ENCODE measurements around the gene PFKFB2. TPM values are rescaled to one million over a fixed set of nuclear protein-coding genes. Genes with fewer than 3 reads are reported as not detected.

PFKFB2 gene
- total and polyA plus RNA-seq, 3 donors from 2014 or later = 12.9 to 17.6 (median 13.9) TPM

DNA sequence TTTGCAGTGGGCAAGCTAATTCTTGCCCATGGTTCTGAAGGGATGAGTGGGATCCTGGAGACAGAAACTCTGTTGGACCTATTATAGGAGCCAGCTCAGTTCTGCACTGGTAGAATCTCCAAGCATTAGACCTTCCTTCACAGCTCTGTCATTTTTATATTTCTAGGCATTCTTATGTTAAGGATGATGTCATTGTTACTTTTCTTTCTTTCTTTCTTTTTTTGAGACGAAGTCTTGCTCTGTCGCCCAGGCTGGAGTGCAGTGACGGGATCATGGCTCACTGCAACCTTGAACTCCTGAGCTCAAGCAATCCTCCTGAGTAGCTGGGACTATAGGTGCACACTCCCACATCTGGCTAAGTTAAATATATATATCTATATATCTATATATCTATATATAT lies 7.5 kb downstream of the PFKFB2 start:
- Histone ChIP-seq H3K4me1 (no peaks in the 10 kb centered on the region), H3K9me3 (no peaks in the 10 kb centered on the region), H3K27ac (no peak overlapping the region), H3K27me3 (no peaks in the 10 kb centered on the region), H3K36me3 (ENCODE audit: low read depth, missing control alignments) (no peaks in the 10 kb centered on the region), H3K4me3 (no peak overlapping the region)
- WGBS, 2 donors = 56 to 66% methylated on average over 3 of the region's 3 CpGs
- TF ChIP-seq, protein P1, sequence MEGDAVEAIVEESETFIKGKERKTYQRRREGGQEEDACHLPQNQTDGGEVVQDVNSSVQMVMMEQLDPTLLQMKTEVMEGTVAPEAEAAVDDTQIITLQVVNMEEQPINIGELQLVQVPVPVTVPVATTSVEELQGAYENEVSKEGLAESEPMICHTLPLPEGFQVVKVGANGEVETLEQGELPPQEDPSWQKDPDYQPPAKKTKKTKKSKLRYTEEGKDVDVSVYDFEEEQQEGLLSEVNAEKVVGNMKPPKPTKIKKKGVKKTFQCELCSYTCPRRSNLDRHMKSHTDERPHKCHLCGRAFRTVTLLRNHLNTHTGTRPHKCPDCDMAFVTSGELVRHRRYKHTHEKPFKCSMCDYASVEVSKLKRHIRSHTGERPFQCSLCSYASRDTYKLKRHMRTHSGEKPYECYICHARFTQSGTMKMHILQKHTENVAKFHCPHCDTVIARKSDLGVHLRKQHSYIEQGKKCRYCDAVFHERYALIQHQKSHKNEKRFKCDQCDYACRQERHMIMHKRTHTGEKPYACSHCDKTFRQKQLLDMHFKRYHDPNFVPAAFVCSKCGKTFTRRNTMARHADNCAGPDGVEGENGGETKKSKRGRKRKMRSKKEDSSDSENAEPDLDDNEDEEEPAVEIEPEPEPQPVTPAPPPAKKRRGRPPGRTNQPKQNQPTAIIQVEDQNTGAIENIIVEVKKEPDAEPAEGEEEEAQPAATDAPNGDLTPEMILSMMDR (IDR thresholded peaks at IDR 0.05) = no peak
- TF ChIP-seq POLR2A (IDR thresholded peaks at IDR 0.05) = no peak
- intact Hi-C loops (cut with DNase I; ENCODE audit: low total_unique reads) = no loop called here
- DNase-seq = no peak

DNA sequence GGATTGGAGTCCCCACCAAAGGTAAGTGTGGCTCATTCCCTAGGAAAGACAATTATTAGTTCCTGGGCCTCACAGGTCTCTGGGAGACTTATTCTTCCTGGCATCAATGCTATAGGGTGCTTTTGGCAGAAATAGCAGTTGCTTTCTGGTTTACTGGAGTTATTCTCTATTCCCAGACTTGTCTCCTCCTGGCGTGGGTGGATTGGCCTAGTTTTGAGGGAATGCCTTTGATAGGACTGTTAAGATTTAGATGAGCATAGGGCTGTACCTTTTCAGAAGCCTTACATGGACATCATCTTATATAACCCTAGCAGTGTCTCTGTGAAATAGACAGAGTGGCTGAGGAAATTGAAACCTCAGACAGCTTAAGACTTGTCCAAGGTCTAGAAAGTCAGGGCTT lies 9.0 kb downstream of the PFKFB2 start:
- intact Hi-C loops (cut with DNase I; ENCODE audit: low total_unique reads) = no loop called here
- no peak overlapping the region for H3K4me3 ChIP-seq
- peaks cover 4% of the 10 kb centered on the region for H3K36me3 ChIP-seq (ENCODE audit: low read depth, missing control alignments)
- H3K4me1 ChIP-seq = no peaks in the 10 kb centered on the region
- TF ChIP-seq, protein P1 (IDR thresholded peaks at IDR 0.05) = no peak
- no peak for TF ChIP-seq POLR2A (IDR thresholded peaks at IDR 0.05)
- no peaks in the 10 kb centered on the region for H3K9me3 ChIP-seq
- WGBS, 2 donors = 93 to 100% methylated on average over 1 of the region's 1 CpG
- H3K27me3 ChIP-seq = no peaks in the 10 kb centered on the region
- H3K27ac ChIP-seq = no peak overlapping the region
- DNase-seq = no peak

DNA sequence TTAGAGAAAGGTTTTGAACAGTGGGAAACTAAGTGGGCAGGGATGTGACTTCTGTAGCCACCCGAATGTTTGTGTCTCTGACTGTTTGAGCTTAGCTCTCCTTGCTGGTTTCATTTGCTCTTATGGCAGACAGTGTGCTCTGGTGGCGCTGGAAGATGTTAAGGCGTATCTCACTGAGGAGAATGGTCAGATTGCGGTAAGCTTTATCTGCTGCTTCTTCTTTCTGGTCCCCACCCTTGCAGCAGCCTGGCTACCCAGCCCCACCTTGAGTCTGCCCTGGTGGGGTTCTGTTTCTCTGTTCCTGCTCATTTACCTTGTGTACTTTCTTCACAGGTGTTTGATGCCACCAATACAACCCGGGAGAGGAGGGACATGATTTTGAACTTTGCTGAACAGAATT lies 9.9 kb downstream of the PFKFB2 start:
- 90 to 96% methylated on average over 5 of the region's 5 CpGs for WGBS, 2 donors
- H3K4me3 ChIP-seq = no peak overlapping the region
- no peaks in the 10 kb centered on the region for H3K9me3 ChIP-seq
- TF ChIP-seq, protein P1 (IDR thresholded peaks at IDR 0.05) = no peak
- no peak overlapping the region for H3K27ac ChIP-seq
- intact Hi-C loops (cut with DNase I; ENCODE audit: low total_unique reads) = no loop called here
- H3K27me3 ChIP-seq = no peaks in the 10 kb centered on the region
- peaks cover 4% of the 10 kb centered on the region for H3K36me3 ChIP-seq (ENCODE audit: low read depth, missing control alignments)
- no peak for DNase-seq
- H3K4me1 ChIP-seq = no peaks in the 10 kb centered on the region

DNA sequence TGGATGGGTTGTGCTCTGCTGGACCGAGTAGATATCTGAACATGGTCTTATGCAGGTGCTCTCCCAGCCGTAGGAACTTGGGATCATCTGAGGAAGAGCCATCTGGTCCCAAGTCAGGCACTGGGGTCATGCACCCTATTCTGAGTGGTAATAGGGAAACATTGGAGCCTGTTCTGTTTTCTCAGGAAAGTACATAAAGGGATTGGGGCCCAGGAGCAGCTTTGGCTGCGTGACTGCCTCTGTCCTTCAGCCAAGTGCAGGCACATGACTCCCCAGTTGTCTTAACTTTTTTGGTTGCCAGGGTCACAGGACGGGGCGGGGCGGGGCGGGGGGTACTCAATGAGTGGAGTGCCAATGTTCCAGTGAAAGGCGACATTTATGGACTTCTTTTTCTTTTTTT lies 11.5 kb downstream of the PFKFB2 start:
- Histone ChIP-seq H3K4me1 (no peaks in the 10 kb centered on the region), H3K27ac (no peak overlapping the region), H3K4me3 (no peak overlapping the region), H3K36me3 (ENCODE audit: low read depth, missing control alignments) (peaks cover 4% of the 10 kb centered on the region), H3K27me3 (no peaks in the 10 kb centered on the region), H3K9me3 (no peaks in the 10 kb centered on the region)
- no peak for TF ChIP-seq POLR2A (IDR thresholded peaks at IDR 0.05)
- TF ChIP-seq, protein P1 (IDR thresholded peaks at IDR 0.05) = no peak
- DNase-seq = no peak
- WGBS, 2 donors = 82 to 88% methylated on average over 8 of the region's 8 CpGs
- intact Hi-C loops (cut with DNase I; ENCODE audit: low total_unique reads) = no loop called here

DNA sequence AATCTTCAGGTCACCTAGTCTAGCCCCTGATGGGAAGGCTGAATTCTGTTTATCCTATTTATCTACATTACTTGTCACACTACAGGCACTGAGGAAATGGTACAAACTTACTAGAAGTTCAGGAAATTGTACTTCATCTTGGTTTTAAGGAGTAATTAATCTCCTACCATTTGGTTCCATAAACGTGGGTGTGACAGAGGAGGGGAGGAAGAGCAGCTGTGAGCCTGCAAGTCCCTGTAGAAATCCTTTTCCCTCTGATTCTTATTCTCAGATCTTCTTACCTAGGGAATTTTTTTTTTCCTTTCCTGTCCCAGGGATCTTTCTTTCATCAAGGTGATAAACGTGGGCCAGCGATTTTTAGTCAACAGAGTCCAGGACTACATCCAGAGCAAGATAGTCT lies 14.1 kb downstream of the PFKFB2 start:
- no peak for TF ChIP-seq POLR2A (IDR thresholded peaks at IDR 0.05)
- TF ChIP-seq, protein P1 (IDR thresholded peaks at IDR 0.05) = no peak
- no peak overlapping the region for H3K27ac ChIP-seq
- no peaks in the 10 kb centered on the region for H3K4me1 ChIP-seq
- intact Hi-C loops (cut with DNase I; ENCODE audit: low total_unique reads) = no loop called here
- no peak overlapping the region for H3K4me3 ChIP-seq
- no peak for DNase-seq
- 68% methylated on average over 3 of the region's 3 CpGs for WGBS, 2 donors
- H3K36me3 ChIP-seq (ENCODE audit: low read depth, missing control alignments) = peaks cover 4% of the 10 kb centered on the region
- no peaks in the 10 kb centered on the region for H3K27me3 ChIP-seq
- H3K9me3 ChIP-seq = no peaks in the 10 kb centered on the region
